ENCODE results near the gene CPSF6.

- peak in 3 of 4 experiments; percentile 14 to 35 (median 16) for TF ChIP-seq CTCF (IDR thresholded peaks at IDR 0.05)
- no peak for TF ChIP-seq POLR2A (IDR thresholded peaks at IDR 0.05)
Measured at GRCh38 chr12:69254046-69254445, 14.7 kb downstream of the CPSF6 start.

Data from uterus (tissue), 2 donors.